ENCODE measurements around the gene PURB. TPM values are rescaled to one million over a fixed set of nuclear protein-coding genes. Genes with fewer than 3 reads are reported as not detected.

PURB gene
- total and polyA plus RNA-seq, 2 experiments from 2014 or later: 3.1 to 27.1 TPM

GRCh38 chr7:44897309-44897708, 12.0 kb upstream of the PURB start:
- Histone ChIP-seq H3K4me1 (ENCODE audit: insufficient read depth) (no peaks in the 10 kb centered on the region), H3K79me2 (replicated peaks; ENCODE audit: insufficient read depth) (no peaks in the 10 kb centered on the region), H3K36me3 (ENCODE audit: insufficient read depth) (no peaks in the 10 kb centered on the region), H3K9me2 (ENCODE audit: insufficient read depth) (no peaks in the 10 kb centered on the region), H3K27ac (ENCODE audit: low read depth) (no peak overlapping the region), H4K20me1 (replicated peaks; ENCODE audit: insufficient read depth) (no peaks in the 10 kb centered on the region), H3K4me2 (no peak overlapping the region), H2AFZ (no peak overlapping the region), H3K4me3 (no peak overlapping the region), H3F3A (replicated peaks; ENCODE audit: low read depth) (no peaks in the 10 kb centered on the region), H3K27me3 (ENCODE audit: insufficient read depth) (no peaks in the 10 kb centered on the region)
- DNase-seq (ENCODE audit: low spot score): no peak
- Mint-ChIP-seq H3K27me3 (ENCODE audit: insufficient read depth, low read depth, poor library complexity) (peaks cover 9% of the 10 kb centered on the region), H3K4me1 (no peaks in the 10 kb centered on the region), H3K9me3 (no peaks in the 10 kb centered on the region), H3K4me3 (no peak overlapping the region), H3K36me3 (ENCODE audit: low read depth) (no peaks in the 10 kb centered on the region), H3K27ac (no peak overlapping the region)
- TF ChIP-seq EZH2phosphoT487 (IDR thresholded peaks at IDR 0.05; ENCODE audit: unreplicated experiment) (no peak), CREB1 (CRISPR knock-in tag; IDR thresholded peaks at IDR 0.05; ENCODE audit: low read depth) (no peak), REST (IDR thresholded peaks at IDR 0.05; ENCODE audit: unreplicated experiment) (no peak)
- ATAC-seq: no peak

DNA sequence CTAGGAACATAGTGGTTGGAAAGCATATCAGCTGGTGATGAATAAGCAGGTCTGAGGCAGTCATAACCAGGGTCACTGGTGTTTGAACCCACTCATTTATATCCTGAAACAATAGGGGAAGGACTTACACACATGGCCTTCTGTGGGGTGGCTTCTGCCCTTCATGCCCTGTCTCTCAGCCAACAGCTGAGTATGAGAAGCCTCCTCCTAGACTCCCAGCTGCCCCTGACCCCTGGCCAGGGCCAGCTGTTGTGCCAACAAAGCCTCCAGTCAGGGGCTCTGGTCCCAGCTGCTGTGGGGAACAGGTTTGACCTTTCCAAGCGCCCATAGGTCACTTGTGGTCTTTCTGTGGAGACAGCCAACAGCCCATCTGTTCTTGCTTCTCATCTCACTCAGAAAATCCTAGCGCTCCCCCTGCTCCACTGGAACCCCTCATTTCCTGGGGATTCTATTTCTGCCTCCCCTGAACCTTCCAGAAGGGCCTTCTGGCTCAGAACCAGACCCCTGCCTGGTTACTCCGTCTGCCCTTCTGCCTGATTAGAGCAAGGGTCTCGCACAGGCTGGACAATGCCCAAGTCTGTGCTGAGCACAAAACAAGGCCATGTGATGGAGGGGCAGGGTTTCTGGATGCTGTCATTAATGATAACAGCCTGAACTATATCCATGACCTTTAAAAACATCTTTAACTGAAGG, 9.7 kb upstream of the PURB start:
- Mint-ChIP-seq H3K36me3 (ENCODE audit: low read depth) (no peaks in the 10 kb centered on the region), H3K27me3 (ENCODE audit: insufficient read depth, low read depth, poor library complexity) (peaks cover 6% of the 10 kb centered on the region)
- TF ChIP-seq JUNB (IDR thresholded peaks at IDR 0.05; ENCODE audit: unreplicated experiment) (no peak), CTCF (conservative IDR thresholded peaks at IDR 0.05; ENCODE audit: low read depth in 2 of 2) (no peak), ZNF331 (CRISPR knock-in tag; IDR thresholded peaks at IDR 0.05; ENCODE audit: low read depth) (no peak), NANOG (IDR thresholded peaks at IDR 0.05; ENCODE audit: borderline replicate concordance) (no peak), EZH2 (IDR thresholded peaks at IDR 0.05; ENCODE audit: low read depth, unreplicated experiment) (no peak), CREB1 (CRISPR knock-in tag; IDR thresholded peaks at IDR 0.05; ENCODE audit: low read depth) (no peak), POLR2AphosphoS5 (IDR thresholded peaks at IDR 0.05; ENCODE audit: low read depth) (no peak), REST (IDR thresholded peaks at IDR 0.05; ENCODE audit: unreplicated experiment) (no peak), ZNF114 (CRISPR knock-in tag; IDR thresholded peaks at IDR 0.05) (no peak), STAT1 (IDR thresholded peaks at IDR 0.05; ENCODE audit: unreplicated experiment) (no peak), EZH2phosphoT487 (IDR thresholded peaks at IDR 0.05; ENCODE audit: unreplicated experiment) (no peak)
- TF ChIP-seq, protein P1, sequence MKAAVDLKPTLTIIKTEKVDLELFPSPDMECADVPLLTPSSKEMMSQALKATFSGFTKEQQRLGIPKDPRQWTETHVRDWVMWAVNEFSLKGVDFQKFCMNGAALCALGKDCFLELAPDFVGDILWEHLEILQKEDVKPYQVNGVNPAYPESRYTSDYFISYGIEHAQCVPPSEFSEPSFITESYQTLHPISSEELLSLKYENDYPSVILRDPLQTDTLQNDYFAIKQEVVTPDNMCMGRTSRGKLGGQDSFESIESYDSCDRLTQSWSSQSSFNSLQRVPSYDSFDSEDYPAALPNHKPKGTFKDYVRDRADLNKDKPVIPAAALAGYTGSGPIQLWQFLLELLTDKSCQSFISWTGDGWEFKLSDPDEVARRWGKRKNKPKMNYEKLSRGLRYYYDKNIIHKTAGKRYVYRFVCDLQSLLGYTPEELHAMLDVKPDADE (IDR thresholded peaks at IDR 0.05): no peak

More for the DNA sequence above, 9.7 kb upstream of the PURB start:
- Histone ChIP-seq H4K20me1 (replicated peaks; ENCODE audit: insufficient read depth) (no peaks in the 10 kb centered on the region), H3K79me2 (replicated peaks; ENCODE audit: insufficient read depth) (no peaks in the 10 kb centered on the region), H3K4me2 (no peak overlapping the region), H3K9me2 (ENCODE audit: insufficient read depth) (no peaks in the 10 kb centered on the region), H2AFZ (no peak overlapping the region), H3F3A (replicated peaks; ENCODE audit: low read depth) (no peaks in the 10 kb centered on the region), H3K27ac (ENCODE audit: low read depth) (no peak overlapping the region), H3K4me1 (ENCODE audit: insufficient read depth) (no peaks in the 10 kb centered on the region), H3K36me3 (ENCODE audit: insufficient read depth) (no peaks in the 10 kb centered on the region), H3K27me3 (ENCODE audit: insufficient read depth) (no peaks in the 10 kb centered on the region), H3K4me3 (no peak overlapping the region)
- ATAC-seq (no peak), DNase-seq (ENCODE audit: low spot score) (no peak)
- Mint-ChIP-seq H3K9me3 (no peaks in the 10 kb centered on the region), H3K4me3 (no peak overlapping the region), H3K4me1 (no peaks in the 10 kb centered on the region), H3K27ac (no peak overlapping the region)

Data from GM23338 (cell line).